NCI-H460 (cell line): Measurements from ENCODE around the gene MBP. TPM values are rescaled to one million over a fixed set of nuclear protein-coding genes. Genes with fewer than 3 reads are reported as not detected.

ENCODE experiments used
- DNase-seq: peaks from one replicate; pipeline ENCODE4 v3.0.0-alpha.2; 2016; ENCODE audit warnings: low read depth; ENCODE audit errors: extremely low read depth
- total RNA-seq: library from RNA; depleted of rRNA; stranded (reverse); fragments of >200 nt; shearing (Covaris generic); gene quantifications from 2 replicates; pipeline ENCODE4 v1.2.3, GENCODE V29; 2014

The MBP gene
- total RNA-seq, 1 experiment from 2014 or later = 115 TPM

DNA sequence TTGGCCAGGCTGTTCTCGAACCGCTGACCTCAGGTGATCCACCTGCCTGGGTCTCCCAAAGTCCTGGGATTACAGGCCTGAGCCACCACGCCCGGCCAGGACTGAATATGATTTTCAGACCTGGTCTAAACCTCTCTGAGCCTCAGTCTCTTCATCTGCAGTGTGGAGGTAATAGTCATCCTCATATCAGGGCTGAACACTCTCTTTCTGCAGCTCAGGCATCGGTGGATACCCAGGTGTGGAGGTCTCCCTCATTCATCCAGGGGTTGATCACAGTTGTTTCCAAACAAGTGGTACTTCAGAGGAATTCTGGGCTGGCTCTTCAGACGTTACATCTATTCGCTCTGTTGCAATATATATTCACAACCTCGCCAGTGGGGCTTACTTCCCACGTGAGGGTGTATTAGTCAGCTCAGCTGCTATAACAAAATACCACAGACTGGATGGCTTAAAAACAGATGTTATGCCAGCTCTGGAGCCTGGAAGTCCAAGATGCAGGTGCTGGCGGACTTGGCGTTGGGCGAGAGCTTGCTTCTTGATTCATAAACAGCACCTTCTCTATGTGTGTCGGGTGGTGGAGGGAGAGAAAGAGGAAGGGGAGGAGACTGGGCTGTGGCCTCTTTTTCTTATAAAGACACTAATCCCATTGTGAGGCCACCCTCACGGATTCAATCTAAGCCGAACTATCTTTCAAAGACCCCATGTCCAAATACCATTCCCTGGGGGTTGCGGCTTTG lies 2.9 kb upstream of the MBP start:
- no peak for DNase-seq

- DNase-seq = no peak
Observed at GRCh38 chr18:77134611-77135010, 2.0 kb upstream of the MBP start.

GRCh38 chr18:77133835-77134496 lies 1.4 kb upstream of the MBP start:
- DNase-seq = no peak

- DNase-seq = no peak
Observed at GRCh38 chr18:77133051-77133834, 660 bp upstream of the MBP start.

DNA sequence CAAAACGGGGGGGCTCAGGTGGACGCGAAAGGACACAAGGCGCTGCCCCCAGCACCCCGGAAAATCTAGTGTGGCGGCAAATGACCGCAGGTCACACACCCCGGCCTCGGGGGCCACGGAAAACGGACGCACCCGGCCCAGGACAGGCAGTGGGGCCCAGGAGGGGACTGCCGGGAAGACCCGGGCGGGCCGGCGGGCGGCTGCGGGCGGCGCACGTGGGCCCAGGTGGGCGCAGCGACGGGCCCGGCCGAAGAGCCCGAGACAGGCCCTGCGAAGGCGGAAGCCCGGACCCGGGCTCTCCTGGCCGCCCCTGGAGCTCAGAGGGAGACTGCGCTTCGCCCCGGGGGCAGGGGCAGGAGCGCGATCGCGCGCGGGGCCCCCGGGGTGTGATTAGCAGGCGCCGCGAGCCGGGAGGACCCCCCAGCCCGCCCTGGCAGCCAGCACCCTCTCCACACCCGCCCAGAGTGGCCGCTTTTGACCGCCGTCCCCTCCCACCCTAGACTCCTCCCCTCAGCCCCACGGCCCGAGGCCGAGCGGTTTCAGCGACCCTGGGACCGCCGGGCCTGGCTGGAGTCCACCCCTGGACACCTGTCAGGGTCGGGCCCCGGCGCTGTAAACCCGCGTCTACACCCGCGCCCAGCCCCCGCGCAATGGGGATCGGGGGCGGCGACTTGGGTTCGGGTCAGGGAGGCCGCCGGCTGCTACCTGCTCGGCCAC lies 773 bp downstream of the MBP start:
- DNase-seq = peak; percentile 20

DNA sequence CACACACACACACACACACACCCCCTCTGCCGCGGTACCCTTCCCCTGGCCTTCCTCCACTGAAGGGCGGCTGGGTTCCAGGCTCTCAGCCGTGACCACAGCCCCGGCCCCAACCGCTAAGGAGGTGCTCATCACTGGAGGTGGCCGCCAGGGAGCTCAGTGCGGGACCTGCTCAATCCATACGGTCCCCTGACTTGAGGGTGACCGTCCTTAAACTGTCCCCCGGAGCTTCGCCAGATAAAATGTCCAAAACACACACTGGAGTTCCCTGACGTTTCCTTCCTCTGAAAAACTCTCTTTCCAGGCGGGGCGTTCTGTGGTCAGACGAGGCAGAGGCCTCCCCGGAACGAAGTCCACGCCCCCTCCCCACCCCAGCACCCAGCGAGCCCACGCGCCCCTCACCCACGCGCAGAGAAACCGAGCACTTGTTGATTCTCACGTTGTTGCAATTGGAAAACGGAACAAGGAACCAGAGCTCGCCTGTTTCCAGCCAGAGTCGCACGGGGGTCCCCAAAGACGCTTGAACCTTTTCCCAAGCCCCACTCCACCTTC lies 1.4 kb downstream of the MBP start:
- DNase-seq = peak; percentile 16

GRCh38 chr18:77130229-77131099 lies 2.1 kb downstream of the MBP start:
- no peak for DNase-seq

DNA sequence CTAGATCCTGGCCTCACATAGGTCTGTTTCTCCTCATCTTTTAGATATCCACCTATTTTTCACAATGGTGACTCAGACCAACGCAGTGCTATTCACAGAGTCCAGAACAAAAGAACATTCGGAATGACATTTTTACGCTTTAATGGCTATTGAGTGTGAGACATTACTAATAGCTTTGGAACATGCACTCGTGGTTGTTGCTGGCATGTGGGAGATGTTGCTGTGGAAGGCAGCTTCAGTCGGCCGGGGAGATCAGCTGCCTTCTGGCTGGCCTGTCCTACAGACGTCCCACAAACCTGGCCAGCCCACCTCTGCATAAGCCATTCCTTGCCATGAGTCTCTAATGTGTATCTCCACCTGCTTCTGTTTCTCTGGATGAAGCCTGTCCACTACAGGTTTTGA lies 3.4 kb downstream of the MBP start:
- DNase-seq = no peak

GRCh38 chr18:77127769-77128671 lies 4.6 kb downstream of the MBP start:
- peak; percentile 27 for DNase-seq

- no peak for DNase-seq
Observed at GRCh38 chr18:77124452-77124922, 8.1 kb downstream of the MBP start.

- no peak for DNase-seq
Observed at GRCh38 chr18:77123320-77124231, 9.0 kb downstream of the MBP start.

GRCh38 chr18:77121523-77121922 lies 11.1 kb downstream of the MBP start:
- no peak for DNase-seq

GRCh38 chr18:77119851-77120491 lies 12.6 kb downstream of the MBP start:
- DNase-seq = no peak

DNA sequence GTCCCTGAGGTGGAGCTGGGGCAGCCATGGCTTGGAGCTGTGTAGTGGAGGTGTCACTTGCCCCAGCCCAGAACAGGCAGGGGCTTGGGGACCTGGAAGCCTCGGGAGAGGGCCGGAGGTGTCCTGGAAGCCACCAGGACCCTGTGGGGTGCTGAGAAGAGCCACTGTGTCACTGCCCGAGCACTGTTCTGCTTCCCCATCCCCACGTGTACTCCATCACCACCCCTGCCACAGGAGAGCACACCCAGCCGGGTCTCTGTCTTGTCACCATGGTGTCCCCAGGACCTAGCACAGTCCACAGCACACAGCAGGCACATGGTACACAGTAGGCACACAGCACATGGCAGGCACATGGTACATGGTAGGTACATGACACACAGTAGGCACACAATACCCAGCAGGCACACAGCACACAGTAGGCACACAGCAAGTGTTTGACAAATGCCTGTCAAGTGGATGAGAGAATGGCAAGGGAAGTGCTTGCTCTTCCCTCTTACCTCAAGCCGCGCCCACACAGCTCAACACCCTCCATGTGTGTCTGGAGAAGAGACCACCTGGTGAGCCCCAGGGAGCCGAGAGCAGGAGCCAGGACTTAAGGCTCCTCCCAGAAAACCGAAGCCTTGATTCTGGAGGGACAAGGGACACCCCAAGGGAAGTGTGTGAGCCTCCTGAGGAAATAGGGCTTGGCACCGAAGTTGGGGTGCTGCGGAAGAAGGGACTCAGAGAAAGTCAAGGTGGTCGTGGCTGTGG lies 13.3 kb downstream of the MBP start:
- no peak for DNase-seq

DNA sequence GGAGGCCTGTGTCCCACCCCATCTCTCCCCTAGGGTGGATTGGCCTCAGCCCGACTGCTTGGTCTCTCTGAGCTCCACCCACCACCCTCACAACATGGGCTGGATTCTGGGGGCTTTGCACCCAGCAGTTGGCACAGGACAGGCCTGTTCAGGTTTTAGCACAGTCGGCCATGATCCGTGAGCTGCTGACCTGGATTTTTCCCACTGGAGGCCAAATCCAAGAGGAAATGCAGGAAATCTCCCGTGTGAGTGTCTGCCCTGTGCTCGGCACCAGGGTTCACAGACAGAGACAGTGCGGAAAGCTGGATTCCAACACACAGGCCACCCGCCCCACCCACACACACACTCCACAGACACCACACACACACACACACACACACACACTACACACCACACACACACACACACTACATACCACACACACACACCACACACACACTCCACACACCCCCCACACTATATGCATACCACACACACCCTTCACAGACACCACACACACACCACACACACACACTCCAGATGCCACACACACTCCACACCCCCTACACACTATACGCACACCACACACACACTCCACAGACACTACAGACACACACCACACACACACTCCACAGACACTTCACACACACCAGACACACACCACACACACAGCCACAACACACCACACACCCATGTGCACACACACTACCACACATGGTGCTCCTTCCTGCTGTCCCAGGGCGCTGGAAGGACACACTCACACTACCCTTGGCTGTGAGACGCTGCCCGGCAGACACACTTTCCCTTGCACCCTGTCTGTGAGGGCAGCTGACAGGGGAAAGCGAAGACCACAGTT lies 14.1 kb downstream of the MBP start:
- no peak for DNase-seq
